Measurements from ENCODE around the gene FOXS1. TPM values are rescaled to one million over a fixed set of nuclear protein-coding genes. Genes with fewer than 3 reads are reported as not detected.
A peak's percentile ranks its signal among the peaks of the same experiment; 100 is the strongest.
"Not testable (repeated sequence)": the region's sequence is repeated elsewhere in the genome, so short reads cannot be mapped to it uniquely, and the experiment has no call there.

Gene FOXS1
- total RNA-seq, 1 donor from 2014 or later = 1.4 TPM

- DNase-seq = no peak
Observed at GRCh38 chr20:31838646-31839292, 6.6 kb downstream of the FOXS1 start.

- no peak for DNase-seq
Observed at GRCh38 chr20:31837896-31838397, 7.5 kb downstream of the FOXS1 start.

GRCh38 chr20:31836853-31837608 is 8.4 kb downstream of the FOXS1 start:
- DNase-seq = no peak

- no peak for DNase-seq
Observed at GRCh38 chr20:31835977-31836852, 9.2 kb downstream of the FOXS1 start.

GRCh38 chr20:31835554-31835953 is 9.8 kb downstream of the FOXS1 start:
- no peak for DNase-seq

- DNase-seq = no peak
Observed at GRCh38 chr20:31833931-31834521, 11.4 kb downstream of the FOXS1 start.

GRCh38 chr20:31833130-31833930 is 12.1 kb downstream of the FOXS1 start:
- no peak for DNase-seq

- no peak for DNase-seq
Observed at GRCh38 chr20:31831771-31832306, 13.6 kb downstream of the FOXS1 start.

- DNase-seq = no peak
Observed at GRCh38 chr20:31831211-31831610, 14.2 kb downstream of the FOXS1 start.

GRCh38 chr20:31830406-31830981 is 14.9 kb downstream of the FOXS1 start:
- DNase-seq = no peak

GRCh38 chr20:31829731-31830130 is 15.7 kb downstream of the FOXS1 start:
- DNase-seq = no peak

GRCh38 chr20:31828016-31828415 is 17.4 kb downstream of the FOXS1 start:
- DNase-seq = not testable (repeated sequence)

GRCh38 chr20:31827059-31827458 is 18.3 kb downstream of the FOXS1 start:
- no peak for DNase-seq

- no peak for DNase-seq
Observed at GRCh38 chr20:31826074-31826473, 19.3 kb downstream of the FOXS1 start.

GRCh38 chr20:31824554-31825313 is 20.7 kb downstream of the FOXS1 start:
- no peak for DNase-seq

- DNase-seq = no peak
Observed at GRCh38 chr20:31824125-31824485, 21.3 kb downstream of the FOXS1 start.

GRCh38 chr20:31823360-31824124 is 21.9 kb downstream of the FOXS1 start:
- no peak for DNase-seq

GRCh38 chr20:31822421-31823330 is 22.7 kb downstream of the FOXS1 start:
- DNase-seq = peak; percentile 58

Measured in skin of body (tissue), 2 donors.